GM21717 (cell line): ENCODE measurements around the gene GRID2.

Source experiments
- ATAC-seq: cut with Tn5 transposase; IDR thresholded peaks from one replicate; pipeline ENCODE4 v1.9.1; 2021; ENCODE audit warnings: mild to moderate bottlenecking, moderate library complexity; ENCODE audit not compliant: unreplicated experiment

Gene GRID2

GRCh38 chr4:93178279-93178678, 874.5 kb downstream of the GRID2 start:
- ATAC-seq: no peak

GRCh38 chr4:93179044-93179443, 875.3 kb downstream of the GRID2 start:
- no peak for ATAC-seq

GRCh38 chr4:93182722-93183121, 879.0 kb downstream of the GRID2 start:
- ATAC-seq: no peak

GRCh38 chr4:93183576-93183975, 879.8 kb downstream of the GRID2 start:
- ATAC-seq: no peak

- ATAC-seq: no peak
Observed at GRCh38 chr4:93184053-93184452, 880.3 kb downstream of the GRID2 start.

- no peak for ATAC-seq
Observed at GRCh38 chr4:93186846-93187245, 883.1 kb downstream of the GRID2 start.

GRCh38 chr4:93187466-93187865, 883.7 kb downstream of the GRID2 start:
- ATAC-seq: no peak

- ATAC-seq: no peak
Observed at GRCh38 chr4:93187892-93188291, 884.1 kb downstream of the GRID2 start.

GRCh38 chr4:93199492-93199891, 895.7 kb downstream of the GRID2 start:
- ATAC-seq: no peak

- no peak for ATAC-seq
Observed at GRCh38 chr4:93201471-93202096, 897.8 kb downstream of the GRID2 start.

- ATAC-seq: no peak
Observed at GRCh38 chr4:93203708-93204107, 899.9 kb downstream of the GRID2 start.

- ATAC-seq: no peak
Observed at GRCh38 chr4:93212250-93212649, 908.5 kb downstream of the GRID2 start.

GRCh38 chr4:93216646-93217045, 912.9 kb downstream of the GRID2 start:
- no peak for ATAC-seq

GRCh38 chr4:93217431-93217830, 913.7 kb downstream of the GRID2 start:
- no peak for ATAC-seq

GRCh38 chr4:93221771-93222170, 918.0 kb downstream of the GRID2 start:
- ATAC-seq: no peak

- no peak for ATAC-seq
Observed at GRCh38 chr4:93228021-93228420, 924.3 kb downstream of the GRID2 start.

GRCh38 chr4:93232883-93233282, 929.1 kb downstream of the GRID2 start:
- ATAC-seq: no peak

- no peak for ATAC-seq
Observed at GRCh38 chr4:93237521-93237920, 933.8 kb downstream of the GRID2 start.

- no peak for ATAC-seq
Observed at GRCh38 chr4:93243262-93243661, 939.5 kb downstream of the GRID2 start.

GRCh38 chr4:93261207-93261606, 957.4 kb downstream of the GRID2 start:
- ATAC-seq: no peak

- no peak for ATAC-seq
Observed at GRCh38 chr4:93263166-93263565, 959.4 kb downstream of the GRID2 start.

- no peak for ATAC-seq
Observed at GRCh38 chr4:93267747-93268146, 964.0 kb downstream of the GRID2 start.

GRCh38 chr4:93285346-93285745, 981.6 kb downstream of the GRID2 start:
- no peak for ATAC-seq
